Muscle layer of colon (tissue), 2 donors: ENCODE measurements around the gene EIF2S2.

ENCODE experiments used
- H3K27ac ChIP-seq: one replicate; pipeline ENCODE4 v1.7.0; 2013; ENCODE audit warnings: low read depth, mild to moderate bottlenecking, low read length, moderate library complexity
- H3K27me3 ChIP-seq, 2 donors: one replicate each; pipeline ENCODE4 v1.7.0; 2013; ENCODE audit warnings: low read length in 2 of 2, mild to moderate bottlenecking in 2 of 2; ENCODE audit not compliant: insufficient read depth in 2 of 2, control insufficient read depth in 1 of 2
- H3K36me3 ChIP-seq: one replicate; pipeline ENCODE4 v1.7.0; 2013; ENCODE audit warnings: mild to moderate bottlenecking, low read length; ENCODE audit not compliant: insufficient read depth
- H3K4me1 ChIP-seq: one replicate; pipeline ENCODE4 v1.7.0; 2013; ENCODE audit warnings: mild to moderate bottlenecking, low read length; ENCODE audit not compliant: insufficient read depth
- H3K4me3 ChIP-seq, 2 donors: one replicate each; pipeline ENCODE4 v1.7.0; 2013; ENCODE audit warnings: low read length in 2 of 2, low read depth in 1 of 2, mild to moderate bottlenecking in 1 of 2, moderate library complexity in 1 of 2
- H3K9ac ChIP-seq: one replicate; pipeline ENCODE4 v1.7.0; 2013; ENCODE audit warnings: low read length
- H3K9me3 ChIP-seq: one replicate; pipeline ENCODE4 v1.7.0; 2013; ENCODE audit warnings: mild to moderate bottlenecking, low read length
- donor health status: abdominal sarcoma.
- donor health status: Adenocarcinoma of cecum.

EIF2S2 gene

DNA sequence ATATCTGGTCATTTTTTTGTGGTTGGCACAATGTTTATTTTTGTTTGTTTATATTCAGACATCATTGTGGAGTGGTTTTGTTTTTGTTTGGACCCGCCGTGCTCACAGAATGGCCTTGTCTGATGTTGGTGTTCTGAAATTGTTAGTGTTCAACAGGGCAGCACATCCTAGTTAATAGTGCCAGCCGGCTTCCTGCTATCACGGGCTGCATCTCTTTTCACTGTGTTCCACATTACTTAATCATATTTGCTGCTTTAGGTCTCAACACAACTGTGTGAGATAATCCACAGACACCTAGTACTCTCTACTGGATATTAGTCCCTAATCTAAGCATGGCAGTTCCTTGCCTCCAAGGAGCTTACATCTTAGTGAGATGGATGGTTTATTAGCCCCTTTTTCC is 2.8 kb upstream of the EIF2S2 start:
- Histone ChIP-seq H3K4me1 (peaks cover 11% of the 10 kb centered on the region), H3K9me3 (no peaks in the 10 kb centered on the region), H3K36me3 (no peaks in the 10 kb centered on the region), H3K9ac (no peak overlapping the region), H3K4me3 (no peak overlapping the region), H3K27me3 (no peaks in the 10 kb centered on the region), H3K27ac (no peak overlapping the region)

DNA sequence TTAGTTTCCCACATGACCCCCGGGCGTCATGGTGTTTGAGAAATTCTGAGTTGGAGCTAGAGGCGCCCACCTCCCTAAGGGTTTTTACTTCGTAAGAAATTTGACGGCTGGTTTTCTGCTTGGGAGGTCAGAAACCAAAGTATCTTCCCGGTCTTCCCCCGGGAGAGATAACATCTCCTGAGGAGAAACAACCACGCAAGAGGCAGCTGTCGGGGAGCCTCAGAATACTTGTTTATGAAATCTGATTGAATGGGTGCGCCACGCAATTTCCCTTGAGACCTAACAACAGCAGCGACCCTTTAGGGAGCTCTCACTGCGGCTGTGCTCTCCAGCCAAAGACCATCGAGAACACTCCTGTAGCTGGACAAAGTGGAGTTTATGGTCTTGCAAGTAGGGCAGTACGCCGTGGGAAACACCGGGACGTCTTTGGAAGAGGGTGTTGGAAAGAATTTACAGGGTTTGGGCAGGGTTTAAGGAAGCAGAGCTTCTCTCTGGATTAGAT is 608 bp upstream of the EIF2S2 start:
- peak overlapping the region; percentile 56 to 88 for H3K4me3 ChIP-seq
- no peaks in the 10 kb centered on the region for H3K9me3 ChIP-seq
- H3K4me1 ChIP-seq: peaks cover 29% of the 10 kb centered on the region
- H3K9ac ChIP-seq: peak overlapping the region; percentile 46
- peak overlapping the region; percentile 86 for H3K27ac ChIP-seq
- H3K27me3 ChIP-seq: no peaks in the 10 kb centered on the region
- H3K36me3 ChIP-seq: no peaks in the 10 kb centered on the region

DNA sequence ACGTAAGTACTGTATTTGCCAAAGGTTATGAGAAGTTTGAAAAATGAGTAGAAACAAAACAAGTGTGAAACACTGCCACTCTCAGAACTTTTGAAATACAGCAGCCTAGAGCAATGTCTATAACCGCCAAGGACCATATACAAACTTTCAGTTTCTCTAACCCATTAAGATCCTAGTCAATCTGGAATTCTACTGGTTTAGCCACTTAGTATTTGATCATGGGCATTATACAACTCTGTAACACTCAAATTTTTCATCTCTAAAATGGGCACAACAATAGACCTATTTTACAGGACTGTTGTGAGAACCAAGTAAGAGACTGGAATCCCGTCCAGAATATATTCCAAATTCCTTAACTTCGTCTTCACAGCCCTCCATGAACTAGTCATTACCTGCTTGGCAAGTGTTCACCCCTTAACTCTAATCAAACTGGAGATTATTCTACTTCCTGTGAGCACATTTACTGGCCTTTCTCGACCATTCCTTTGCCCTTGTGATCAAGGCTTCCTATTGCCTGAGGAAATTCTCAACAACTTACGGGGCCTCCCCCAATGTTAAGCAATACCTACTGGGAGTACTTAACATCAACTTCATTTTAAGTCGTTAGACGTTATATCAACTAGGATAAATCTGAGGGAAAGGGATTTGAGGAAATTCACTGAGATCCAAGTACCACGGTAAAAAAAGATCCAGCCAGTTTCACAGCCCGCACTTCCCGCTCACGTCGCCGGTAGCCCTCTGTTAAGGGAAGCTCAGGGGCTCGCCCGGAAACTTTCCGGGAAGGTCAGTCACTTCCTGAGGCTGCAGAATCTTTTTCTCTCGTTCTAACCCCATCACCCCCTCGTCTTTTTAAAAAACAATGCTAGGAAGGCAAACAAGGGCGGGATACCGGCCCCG is 1.1 kb downstream of the EIF2S2 start:
- Histone ChIP-seq H3K9ac (peak overlapping the region; percentile 92), H3K9me3 (no peaks in the 10 kb centered on the region), H3K27ac (peak overlapping the region; percentile 97), H3K4me3 (peak overlapping the region; percentile 66 to 88), H3K4me1 (peaks cover 30% of the 10 kb centered on the region), H3K27me3 (no peaks in the 10 kb centered on the region), H3K36me3 (no peaks in the 10 kb centered on the region)

DNA sequence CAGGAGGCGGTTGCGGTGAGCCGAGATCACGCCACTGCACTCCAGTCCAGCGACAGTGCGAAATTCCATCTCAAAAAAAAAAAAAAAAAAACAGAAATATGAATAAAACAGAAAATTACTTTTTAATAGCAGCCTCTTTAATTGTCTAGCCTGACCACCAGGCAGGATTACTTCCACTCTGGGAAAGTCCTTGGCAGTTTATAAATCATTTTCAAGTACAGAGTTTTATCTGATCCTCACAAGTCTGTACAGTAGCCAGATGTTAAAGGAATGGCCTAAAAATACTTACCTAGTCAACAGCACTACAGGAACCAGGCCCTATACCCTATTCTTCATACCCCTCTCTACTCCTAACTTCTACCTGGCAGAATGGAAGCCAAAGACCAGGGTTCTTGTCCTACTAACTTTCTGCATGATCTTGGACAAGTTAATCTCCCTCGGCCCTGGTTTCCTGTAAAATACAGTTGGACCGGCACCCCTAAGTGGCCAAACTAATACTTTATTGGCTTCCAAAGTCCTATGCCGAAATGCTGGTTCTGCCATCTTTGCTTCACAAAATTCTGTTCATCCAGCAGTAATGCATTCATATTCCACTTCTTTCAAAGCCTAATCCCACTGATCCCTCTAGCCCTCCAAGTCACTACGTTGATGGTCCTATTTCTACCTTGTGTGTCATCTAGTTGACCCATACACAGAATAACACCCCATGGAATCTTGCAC is 1.9 kb downstream of the EIF2S2 start:
- Histone ChIP-seq H3K27me3 (no peaks in the 10 kb centered on the region), H3K9me3 (no peaks in the 10 kb centered on the region), H3K36me3 (peaks cover 2% of the 10 kb centered on the region), H3K4me1 (peaks cover 30% of the 10 kb centered on the region), H3K9ac (peak overlapping the region; percentile 92), H3K27ac (no peak overlapping the region), H3K4me3 (peak overlapping the region in 1 of 2 donors; percentile 88)

DNA sequence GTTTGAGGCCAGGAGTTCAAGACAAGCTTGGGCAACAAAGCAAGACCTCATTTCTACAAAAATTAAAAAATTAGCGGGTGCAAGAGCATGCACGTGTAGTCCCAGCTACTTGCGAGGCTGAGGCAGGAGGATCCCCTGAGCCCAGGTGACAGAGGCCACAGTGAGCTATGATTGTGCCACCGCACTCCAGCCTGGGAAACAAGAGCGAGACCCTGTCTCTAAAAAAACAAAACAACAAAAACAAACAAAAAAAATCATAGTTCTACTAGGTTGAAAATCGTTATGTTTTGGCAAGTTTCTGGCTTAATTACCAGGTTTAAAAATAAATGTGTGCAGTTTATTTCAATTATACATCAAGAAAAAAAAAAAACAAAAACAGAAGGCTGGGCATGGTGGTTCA is 2.6 kb downstream of the EIF2S2 start:
- H3K4me3 ChIP-seq: no peak overlapping the region
- H3K4me1 ChIP-seq: peaks cover 30% of the 10 kb centered on the region
- H3K27me3 ChIP-seq: no peaks in the 10 kb centered on the region

DNA sequence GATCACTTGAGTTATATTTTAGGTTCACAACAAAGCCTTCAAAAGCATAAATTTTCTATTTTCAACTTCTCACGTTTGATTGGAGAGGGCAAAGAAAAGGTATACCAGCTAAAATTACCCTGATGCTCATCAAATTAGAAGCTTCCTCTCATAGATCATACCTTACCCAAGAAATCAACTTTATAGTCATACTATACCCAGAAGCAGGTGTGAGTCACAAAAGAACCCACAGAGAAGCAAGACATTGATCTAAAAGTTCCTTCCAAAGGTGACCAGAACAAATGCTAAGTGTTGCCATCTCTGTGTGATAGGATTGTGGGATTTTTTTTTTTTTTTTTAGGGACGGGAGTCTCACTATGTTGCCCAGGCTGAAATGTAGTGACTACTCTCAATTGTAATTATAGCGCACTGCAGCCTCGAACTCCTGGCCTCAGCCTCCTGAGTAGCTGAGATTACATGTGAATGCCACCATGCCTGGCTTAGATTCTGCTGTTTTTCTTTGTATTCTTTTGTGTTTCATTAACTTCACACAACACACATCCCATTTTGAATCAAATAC is 3.3 kb downstream of the EIF2S2 start:
- Histone ChIP-seq H3K9ac (no peak overlapping the region), H3K4me1 (peaks cover 30% of the 10 kb centered on the region), H3K27me3 (no peaks in the 10 kb centered on the region), H3K27ac (no peak overlapping the region), H3K36me3 (peaks cover 16% of the 10 kb centered on the region), H3K4me3 (no peak overlapping the region), H3K9me3 (no peaks in the 10 kb centered on the region)

More for the DNA sequence above, 2.6 kb downstream of the EIF2S2 start:
- Histone ChIP-seq H3K27ac (no peak overlapping the region), H3K9ac (no peak overlapping the region), H3K9me3 (no peaks in the 10 kb centered on the region), H3K36me3 (peaks cover 9% of the 10 kb centered on the region)

DNA sequence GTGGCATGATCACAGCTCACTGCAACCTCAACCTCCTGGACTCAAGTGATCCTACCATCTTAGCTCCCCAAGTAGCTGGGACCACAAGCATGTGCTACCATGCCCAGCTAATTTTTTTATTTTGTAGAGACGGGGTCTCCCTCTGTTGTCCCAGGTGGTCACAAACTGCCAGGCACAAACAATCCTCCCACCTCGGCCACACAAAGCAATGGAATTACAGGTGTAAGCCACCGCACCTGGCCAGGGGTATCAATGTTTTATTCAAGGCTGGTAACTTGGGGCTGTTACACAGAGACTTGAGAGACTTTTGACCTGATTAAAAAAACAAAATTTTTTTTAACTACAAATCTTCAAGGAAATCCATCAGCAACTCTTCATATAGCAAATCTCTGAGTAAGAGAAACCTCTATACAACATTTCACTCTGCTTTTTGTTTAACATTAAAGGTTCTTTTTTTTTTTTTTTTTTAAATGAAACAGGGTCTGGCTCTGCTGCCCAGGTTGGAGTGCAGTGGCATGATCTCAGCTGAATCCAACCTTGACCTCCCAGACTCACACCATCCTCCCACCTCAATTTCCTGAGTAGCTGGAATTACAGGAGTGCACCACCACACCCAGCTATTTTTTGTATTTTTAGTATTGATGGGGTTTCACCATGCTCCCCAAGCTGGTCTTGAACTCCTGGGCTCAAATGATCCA is 5.9 kb downstream of the EIF2S2 start:
- no peak overlapping the region for H3K4me3 ChIP-seq
- no peak overlapping the region for H3K27ac ChIP-seq
- H3K9me3 ChIP-seq: no peaks in the 10 kb centered on the region
- H3K4me1 ChIP-seq: peaks cover 30% of the 10 kb centered on the region
- no peak overlapping the region for H3K9ac ChIP-seq
- peaks cover 31% of the 10 kb centered on the region for H3K36me3 ChIP-seq
- no peaks in the 10 kb centered on the region for H3K27me3 ChIP-seq

DNA sequence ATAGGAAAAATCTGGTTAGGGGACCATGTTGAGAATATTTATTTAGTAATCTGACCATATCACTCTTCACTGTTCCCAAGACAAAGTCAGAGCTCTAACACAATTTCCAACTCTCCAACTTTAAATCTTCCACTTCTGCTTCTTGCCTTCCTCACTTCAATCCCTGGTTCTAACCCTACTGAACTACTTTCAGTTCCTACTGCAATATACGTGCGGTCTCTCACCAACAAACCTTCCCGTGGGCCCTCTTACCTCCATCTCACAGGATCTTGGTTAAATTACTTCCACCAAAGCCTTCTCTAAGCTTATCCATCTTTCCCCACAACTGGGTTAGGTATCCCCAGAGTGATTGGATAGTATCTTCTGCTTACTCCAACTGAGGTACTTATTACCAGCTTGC is 8.0 kb downstream of the EIF2S2 start:
- Histone ChIP-seq H3K4me1 (peaks cover 15% of the 10 kb centered on the region), H3K9me3 (no peaks in the 10 kb centered on the region), H3K9ac (no peak overlapping the region), H3K27me3 (no peaks in the 10 kb centered on the region), H3K36me3 (peaks cover 40% of the 10 kb centered on the region), H3K4me3 (no peak overlapping the region), H3K27ac (no peak overlapping the region)

DNA sequence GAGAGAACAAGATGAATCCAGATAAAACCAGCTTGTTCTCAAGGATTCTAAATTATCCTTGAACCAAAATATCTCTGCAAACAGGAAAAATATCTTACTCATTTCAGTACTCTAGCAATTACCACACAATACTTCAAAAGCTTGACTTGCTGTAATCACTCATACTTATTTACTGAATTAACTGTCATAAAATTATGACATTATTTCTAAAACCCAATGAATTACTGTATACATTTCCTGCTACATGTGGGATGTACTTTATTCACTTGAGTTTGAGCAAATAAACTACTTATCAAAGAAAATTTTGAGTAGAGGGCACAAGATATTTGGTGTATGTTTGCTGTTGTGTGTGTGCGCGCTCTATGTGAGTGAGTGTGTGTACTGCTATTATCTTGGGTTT is 9.7 kb downstream of the EIF2S2 start:
- Histone ChIP-seq H3K36me3 (peaks cover 48% of the 10 kb centered on the region), H3K27me3 (no peaks in the 10 kb centered on the region), H3K4me1 (no peaks in the 10 kb centered on the region)

DNA sequence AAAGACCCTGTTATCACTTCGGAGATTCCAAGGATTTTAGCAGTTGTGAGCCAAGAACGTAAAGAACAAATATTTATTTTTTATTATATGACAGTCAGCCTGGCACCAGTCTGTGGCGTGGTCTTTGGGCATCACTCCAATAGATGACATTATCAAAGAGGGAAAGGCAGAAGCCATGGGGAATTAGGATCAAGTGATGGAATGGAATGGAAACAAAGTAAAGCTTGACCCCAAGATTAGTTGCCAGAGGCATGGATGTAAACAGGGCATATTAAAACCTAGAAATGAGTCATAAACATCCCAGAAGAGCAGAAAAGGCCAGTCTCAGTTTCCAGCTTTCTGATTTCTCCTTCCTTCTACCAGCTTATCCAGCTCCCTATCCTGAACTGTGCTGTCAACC is 11.5 kb downstream of the EIF2S2 start:
- Histone ChIP-seq H3K27me3 (no peaks in the 10 kb centered on the region), H3K27ac (no peak overlapping the region), H3K4me3 (no peak overlapping the region), H3K9me3 (no peaks in the 10 kb centered on the region), H3K4me1 (no peaks in the 10 kb centered on the region), H3K36me3 (peaks cover 66% of the 10 kb centered on the region), H3K9ac (no peak overlapping the region)

More for the DNA sequence above, 9.7 kb downstream of the EIF2S2 start:
- H3K4me3 ChIP-seq: no peak overlapping the region
- H3K27ac ChIP-seq: no peak overlapping the region
- no peaks in the 10 kb centered on the region for H3K9me3 ChIP-seq
- H3K9ac ChIP-seq: no peak overlapping the region

DNA sequence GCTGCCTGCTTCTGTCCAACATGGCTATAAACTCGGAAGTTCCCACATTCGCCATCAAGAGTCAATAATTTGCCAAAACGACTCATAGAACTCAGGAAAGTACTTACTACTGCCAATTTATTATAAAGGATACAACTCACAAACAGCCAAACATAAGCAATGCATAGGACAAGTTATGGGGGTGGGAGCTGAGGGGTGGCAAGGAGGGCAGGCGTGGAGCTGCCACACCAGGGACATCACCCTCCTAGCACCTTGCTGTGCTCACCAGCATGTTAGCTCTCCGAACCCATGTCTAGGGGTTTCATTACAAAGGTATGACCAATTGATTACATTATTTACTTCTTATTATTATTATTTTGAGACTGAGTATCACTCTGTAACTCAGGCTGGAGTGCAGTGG is 12.4 kb downstream of the EIF2S2 start:
- peaks cover 66% of the 10 kb centered on the region for H3K36me3 ChIP-seq
- H3K4me1 ChIP-seq: no peaks in the 10 kb centered on the region
- H3K4me3 ChIP-seq: no peak overlapping the region
- H3K27ac ChIP-seq: no peak overlapping the region
- no peaks in the 10 kb centered on the region for H3K27me3 ChIP-seq
- H3K9me3 ChIP-seq: no peaks in the 10 kb centered on the region
- H3K9ac ChIP-seq: no peak overlapping the region
